Activated CD4-positive, CD25-positive, alpha-beta regulatory T cell treated with anti-CD3 and anti-CD28 coated beads, Interleukin-2, amount 50 U/mL, for 72 hours (primary cell): ENCODE measurements around the gene PLCG2.
"Not testable (repeated sequence)": the region's sequence is repeated elsewhere in the genome, so short reads cannot be mapped to it uniquely, and the experiment has no call there.

ENCODE experiments used
- DNase-seq: peaks from one replicate; pipeline ENCODE4 v3.0.0; 2021

Gene PLCG2

GRCh38 chr16:81792828-81793227, 13.7 kb downstream of the PLCG2 start:
- DNase-seq, result no peak

GRCh38 chr16:81795193-81795592, 16.1 kb downstream of the PLCG2 start:
- no peak for DNase-seq

GRCh38 chr16:81796035-81796434, 16.9 kb downstream of the PLCG2 start:
- no peak for DNase-seq

- no peak for DNase-seq
Measured at GRCh38 chr16:81796583-81797346, 17.7 kb downstream of the PLCG2 start.

DNA sequence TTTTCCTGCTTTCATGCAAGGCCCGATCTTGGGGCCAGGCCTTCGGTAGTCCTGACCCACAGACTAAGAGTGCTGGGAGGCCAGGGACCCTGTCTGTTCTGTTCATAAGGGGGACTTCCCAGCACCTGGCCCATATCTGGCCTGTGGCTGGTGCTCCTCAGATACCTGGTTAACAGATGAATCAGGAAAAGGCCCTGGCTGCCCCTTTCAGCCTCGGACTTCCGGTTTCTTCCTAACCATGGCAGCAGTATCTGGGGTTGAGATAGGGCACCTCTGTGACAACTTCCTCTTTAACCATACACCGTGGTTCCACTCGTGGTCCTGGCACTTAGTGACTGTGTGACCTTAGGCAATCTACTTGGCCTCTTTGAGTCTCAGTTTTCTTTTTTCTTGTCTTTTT, 18.4 kb downstream of the PLCG2 start:
- DNase-seq, result no peak

DNA sequence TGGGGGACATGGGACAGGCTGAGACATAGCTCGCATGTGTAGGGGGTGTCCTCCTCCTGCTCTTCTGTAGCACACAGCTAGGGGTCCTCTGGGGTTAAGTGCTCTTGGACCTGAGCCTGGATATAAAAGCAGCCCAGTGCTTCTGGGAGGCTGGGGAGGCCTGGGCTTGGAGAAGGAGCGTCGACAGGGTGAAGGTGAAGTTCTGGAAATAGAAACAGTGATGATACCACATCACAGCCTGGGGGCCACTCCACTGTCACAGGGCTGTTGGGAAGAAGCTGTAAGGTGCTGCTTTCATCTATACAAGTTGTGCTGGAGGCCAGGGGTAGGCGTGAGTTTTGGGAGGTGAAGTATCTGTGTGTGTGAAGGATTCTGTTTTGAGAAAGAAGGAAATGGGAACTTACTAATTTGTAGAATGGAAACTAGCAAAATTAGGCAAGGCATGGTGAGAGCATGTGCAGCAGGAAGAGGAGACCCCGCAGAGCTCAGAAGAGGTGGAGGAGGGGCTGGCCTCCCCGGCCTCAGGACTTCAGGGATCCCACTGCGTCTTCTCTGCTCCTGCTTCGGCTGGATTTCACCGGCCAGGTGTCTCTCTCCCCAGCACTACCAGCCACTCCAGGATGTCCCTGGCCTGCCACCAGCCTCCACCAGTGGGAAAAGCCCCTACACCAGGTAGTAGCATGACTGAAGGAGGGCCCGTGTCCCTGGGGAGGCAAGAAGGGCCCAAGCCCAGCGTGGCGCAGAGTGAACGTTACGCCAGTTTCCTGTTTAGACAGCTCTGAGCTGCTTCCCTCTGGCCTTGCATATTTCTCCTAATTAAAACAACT, 19.4 kb downstream of the PLCG2 start:
- no peak for DNase-seq

DNA sequence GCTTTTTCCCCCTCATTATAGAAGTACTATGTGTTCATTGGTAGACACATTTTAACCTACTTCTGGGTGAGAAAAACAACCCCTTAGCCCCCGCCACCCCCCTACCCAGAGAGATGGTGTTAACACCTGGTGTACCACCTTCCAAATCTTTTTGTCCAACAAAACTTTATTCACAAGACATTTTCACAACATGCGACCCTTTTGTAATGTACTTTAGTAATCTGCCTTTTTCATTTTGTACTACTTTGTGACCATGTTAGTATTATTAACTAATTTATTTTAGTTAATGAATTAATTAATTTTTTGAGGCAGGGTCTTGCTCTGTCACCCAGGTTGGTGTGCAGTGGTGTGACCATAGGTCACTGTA, 20.0 kb downstream of the PLCG2 start:
- DNase-seq, result no peak

DNA sequence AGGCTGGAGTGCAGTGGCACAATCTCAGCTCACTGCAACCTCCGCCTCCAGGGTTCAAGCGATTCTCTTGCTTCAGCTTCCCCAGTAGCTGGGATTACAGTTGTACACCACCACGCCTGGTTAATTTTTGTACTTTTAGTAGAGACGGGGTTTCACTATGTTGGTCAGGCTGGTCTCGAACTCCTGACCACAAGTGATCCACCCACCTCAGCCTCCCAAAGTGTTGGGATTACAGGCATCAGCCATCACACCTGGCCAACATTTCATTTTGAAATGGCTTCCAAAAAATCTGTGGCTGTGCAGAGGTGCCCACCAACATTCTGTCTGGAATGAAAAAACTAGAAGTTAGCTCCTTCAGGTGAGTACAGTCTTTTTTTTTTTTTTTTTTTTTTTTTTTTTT, 22.6 kb downstream of the PLCG2 start:
- DNase-seq, result not testable (repeated sequence)

DNA sequence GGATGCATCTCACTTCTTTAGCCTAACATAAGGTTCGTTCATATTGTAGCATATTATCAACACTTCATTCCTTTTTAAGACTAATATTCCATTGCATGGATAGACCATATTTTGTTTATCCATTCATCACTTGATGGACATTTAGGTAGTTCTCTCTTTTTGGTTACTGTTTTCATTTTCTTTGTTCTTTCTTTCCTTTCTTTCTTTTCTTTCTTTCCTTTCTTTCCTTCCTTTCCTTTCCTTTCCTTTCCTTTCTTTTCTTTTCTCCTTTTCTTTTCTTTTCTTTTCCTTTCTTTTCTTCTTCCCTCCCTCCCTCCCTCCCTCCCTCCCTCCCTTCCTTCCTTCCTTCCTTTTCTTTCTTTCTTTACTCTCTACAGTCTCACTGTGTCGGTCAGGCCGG, 24.2 kb downstream of the PLCG2 start:
- no peak for DNase-seq

GRCh38 chr16:81804134-81804610, 25.1 kb downstream of the PLCG2 start:
- no peak for DNase-seq

DNA sequence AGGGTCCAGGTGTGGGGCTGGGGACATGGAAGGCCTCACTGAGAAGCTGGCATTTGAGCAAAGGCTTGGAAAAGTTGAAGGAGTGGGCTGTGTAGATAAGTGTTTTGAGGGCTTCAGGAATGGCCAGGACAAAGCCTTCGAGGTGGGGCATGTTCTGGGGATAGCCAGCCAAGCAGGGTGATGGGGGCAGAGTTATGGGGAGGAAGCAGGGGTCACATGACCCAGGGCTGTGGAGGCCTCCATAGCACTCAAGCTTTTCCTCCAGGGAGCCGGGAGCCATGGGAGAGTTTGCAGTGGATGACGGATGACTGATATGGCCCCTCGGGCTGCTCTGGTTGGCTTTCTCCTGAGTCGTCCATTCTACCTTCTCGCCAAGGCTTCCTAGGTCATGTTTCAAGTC, 27.6 kb downstream of the PLCG2 start:
- no peak for DNase-seq

- no peak for DNase-seq
Measured at GRCh38 chr16:81807767-81808358, 28.8 kb downstream of the PLCG2 start.

- no peak for DNase-seq
Measured at GRCh38 chr16:81808933-81809480, 29.9 kb downstream of the PLCG2 start.

- DNase-seq, result no peak
Measured at GRCh38 chr16:81809567-81809966, 30.5 kb downstream of the PLCG2 start.

DNA sequence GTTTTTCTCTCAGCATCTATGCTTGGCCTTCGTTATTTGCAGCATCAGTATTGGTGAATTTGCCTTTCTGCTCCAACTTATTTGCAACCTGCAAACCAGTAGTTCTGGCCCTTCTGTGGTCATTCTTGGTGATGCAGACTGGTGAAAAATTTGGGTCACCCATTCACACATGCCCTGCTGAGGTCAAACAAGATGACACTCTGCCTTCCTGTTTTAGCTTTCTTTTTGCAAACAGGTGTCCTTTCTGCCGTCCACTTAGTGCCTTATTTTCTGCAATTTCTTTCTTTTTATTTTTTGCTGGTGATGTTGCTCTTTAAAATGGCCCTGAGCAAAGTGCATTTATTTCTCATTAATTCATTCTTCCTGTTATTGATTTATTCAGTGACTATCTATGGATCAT, 31.3 kb downstream of the PLCG2 start:
- no peak for DNase-seq

- no peak for DNase-seq
Measured at GRCh38 chr16:81810894-81811538, 31.9 kb downstream of the PLCG2 start.

- no peak for DNase-seq
Measured at GRCh38 chr16:81813648-81814047, 34.6 kb downstream of the PLCG2 start.

DNA sequence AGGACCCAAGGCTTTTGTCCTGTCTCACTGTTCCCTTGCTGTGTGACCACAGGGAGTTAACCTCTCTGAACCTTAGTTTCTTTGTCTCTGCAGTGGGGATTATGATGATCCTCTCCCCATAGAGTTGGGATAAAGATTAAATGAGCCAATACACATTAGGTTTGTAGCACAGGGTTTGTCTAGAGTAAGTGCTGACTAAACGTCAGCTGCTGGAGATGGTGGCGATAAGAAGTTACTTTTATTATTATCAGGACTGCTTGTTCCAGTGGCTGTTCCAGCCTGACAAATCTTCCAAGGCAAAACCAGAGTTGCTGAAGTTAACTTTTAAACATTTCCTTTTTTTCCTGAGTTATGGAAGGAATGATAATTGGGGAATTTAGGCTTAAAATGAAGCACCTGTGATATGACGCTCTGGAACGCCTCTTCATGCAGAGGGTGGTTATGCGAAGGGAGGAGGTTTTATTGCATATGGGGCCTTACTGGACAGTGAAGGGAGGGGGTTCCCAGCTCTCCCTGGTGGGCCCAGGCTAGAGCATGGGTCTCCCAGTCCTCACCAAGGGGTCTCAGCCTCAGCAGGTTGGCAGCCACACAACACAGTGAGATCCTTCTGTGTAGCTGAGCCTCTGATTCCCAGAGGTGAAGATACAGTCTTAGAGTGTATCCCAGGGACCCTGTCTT, 35.8 kb downstream of the PLCG2 start:
- DNase-seq, result no peak

DNA sequence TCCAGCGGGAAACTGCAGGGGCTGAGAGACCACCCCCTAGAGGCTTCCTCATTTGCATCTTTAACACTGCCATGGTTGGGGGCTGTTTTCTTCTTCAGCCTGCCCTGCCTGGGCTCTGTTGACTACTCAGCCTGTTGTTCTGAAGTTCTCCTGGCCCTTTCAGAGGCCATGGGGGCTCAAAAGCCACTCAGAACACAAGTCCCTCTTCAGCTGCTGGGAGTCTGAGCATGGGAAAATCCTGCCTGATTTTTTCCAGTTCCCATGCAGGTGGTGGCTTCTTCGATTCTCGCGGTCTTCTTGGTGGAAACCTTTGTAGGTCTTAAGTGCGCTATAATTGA, 36.3 kb downstream of the PLCG2 start:
- no peak for DNase-seq

- no peak for DNase-seq
Measured at GRCh38 chr16:81816351-81816750, 37.3 kb downstream of the PLCG2 start.

GRCh38 chr16:81816793-81817210, 37.7 kb downstream of the PLCG2 start:
- DNase-seq, result no peak

DNA sequence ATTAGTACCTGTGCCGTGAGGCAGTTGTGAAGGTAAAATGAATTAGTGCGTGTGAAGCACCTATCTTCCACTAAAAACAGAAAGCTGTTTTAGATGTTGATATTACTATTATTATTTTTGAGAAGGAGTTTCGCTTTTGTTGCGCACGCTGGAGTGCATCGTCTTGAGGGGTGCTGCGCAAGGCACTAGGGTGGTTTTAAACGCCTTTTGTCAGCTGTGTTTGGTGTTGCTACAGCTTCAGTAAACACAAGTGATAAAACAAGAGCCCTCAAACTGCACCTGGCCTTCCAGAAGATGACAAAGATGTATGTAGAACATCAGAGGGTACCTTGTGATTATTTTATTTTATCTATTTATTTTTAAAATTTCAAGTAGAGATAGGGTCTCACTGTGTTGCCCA, 38.2 kb downstream of the PLCG2 start:
- no peak for DNase-seq
